NCI-H146 (cell line): ENCODE measurements around the gene PTPRZ1.

Source experiments
- DNase-seq: peaks from one replicate; lab custom pipeline; 2025; lab: John Stamatoyannopoulos, UW

PTPRZ1 gene

DNA sequence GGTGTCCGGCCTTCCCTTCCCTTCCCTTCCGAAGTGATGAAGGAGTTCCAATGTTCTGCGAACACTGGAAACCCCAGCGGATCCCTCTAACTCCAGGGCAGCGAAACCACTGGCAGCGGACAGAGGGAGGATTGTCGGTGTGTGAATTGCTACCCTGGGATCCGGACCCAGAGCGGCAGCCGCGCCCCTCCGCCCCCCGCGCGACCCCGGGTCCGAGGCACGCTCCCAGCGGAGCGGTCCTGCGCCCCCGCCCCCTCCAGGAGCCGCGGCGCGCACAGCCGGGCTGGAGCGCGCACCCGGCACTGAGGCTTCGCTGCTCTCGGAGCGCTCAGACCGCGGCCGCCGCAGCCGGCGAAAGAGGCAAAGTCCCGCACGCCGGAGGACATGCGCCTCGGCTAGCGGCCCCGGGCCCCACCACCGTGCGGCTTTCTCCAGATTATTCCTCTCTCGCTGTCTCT lies at the start of gene PTPRZ1:
Gene PTPRZ1 (plus strand): TSS at position 331 of the 458 bp plus-strand sequence. CDS start 339 bp downstream, outside the sequence.
- peak; percentile 80 for DNase-seq

DNA sequence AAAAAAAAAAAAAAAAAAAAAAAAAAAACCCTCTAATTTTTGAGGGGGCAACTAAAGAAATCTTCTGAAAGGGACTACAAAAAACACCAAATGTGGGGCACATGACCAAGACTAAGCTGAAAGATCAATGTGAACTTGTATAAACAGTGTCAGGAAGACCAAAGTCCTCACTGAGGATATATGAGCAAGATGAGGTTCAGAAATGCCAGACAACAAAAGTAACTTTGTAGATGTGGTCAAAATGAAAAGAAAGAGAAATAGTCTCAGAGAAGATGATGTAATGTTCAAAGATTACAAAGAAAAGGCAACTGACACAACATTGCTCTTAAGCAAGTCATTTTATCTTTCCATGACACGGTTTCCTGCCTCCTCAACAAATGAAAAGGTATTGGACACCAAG lies 48.7 kb upstream of the PTPRZ1 start:
- DNase-seq = no peak

GRCh38 chr7:121831351-121831750 lies 41.6 kb upstream of the PTPRZ1 start:
- peak; percentile 62 for DNase-seq

GRCh38 chr7:121831801-121832200 lies 41.2 kb upstream of the PTPRZ1 start:
- peak; percentile 94 for DNase-seq

DNA sequence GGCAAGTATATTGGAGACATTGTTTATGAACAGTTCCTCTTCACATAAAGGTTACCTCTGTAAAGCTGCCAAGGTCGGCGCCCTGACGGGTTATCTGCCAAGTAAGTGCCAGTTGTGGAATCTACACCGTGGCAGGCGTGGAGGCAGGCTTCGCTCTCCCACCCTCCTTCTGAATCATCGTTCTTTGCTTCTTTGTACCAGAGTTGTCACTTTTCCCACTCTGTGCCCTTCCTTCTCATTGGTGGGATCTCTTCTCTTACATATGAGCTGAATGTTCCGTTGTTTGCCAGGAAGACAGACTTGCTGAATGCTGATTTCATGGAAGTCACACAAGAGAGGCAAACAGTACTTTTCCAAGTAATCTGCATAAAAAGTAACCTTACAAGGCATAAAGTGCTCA lies 40.6 kb upstream of the PTPRZ1 start:
- DNase-seq = peak; percentile 85

GRCh38 chr7:121833991-121834390 lies 39.0 kb upstream of the PTPRZ1 start:
- no peak for DNase-seq

DNA sequence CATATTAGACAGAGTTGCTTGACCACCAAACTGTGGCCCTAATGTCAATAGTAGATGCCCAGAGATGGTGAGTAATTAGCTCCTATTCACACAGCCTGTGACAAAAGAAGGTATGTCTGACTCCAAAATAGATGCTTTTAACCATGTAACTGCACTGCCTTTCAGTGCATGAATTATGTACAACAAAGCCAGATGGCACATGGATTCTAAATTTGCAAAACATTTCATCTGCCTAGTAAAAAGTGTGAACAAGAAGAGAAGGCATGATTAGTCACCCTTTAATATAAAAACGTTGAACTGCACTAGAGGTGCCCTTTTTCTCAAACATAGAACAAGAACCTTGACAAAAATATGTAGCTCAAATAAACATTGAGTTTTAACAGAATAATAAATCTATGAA lies 35.5 kb upstream of the PTPRZ1 start:
- peak; percentile 26 for DNase-seq

DNA sequence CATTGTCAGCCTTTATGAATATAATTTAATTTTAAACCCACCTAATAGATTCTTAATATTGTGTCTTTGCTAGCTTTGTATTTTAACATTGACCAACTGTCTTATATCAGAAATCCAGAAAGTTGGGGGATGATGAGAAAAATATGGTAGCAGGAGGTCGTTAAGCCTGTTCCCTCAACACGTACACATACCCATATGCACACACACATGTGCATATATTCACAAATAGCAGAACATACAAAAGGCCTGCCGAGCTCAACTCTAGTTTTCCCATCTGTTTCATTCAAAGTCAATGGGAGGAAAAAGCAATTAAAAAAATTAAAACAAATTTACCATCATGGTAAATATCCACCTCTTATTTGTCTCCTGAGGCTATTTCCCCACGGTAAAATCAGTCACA lies 25.9 kb upstream of the PTPRZ1 start:
- no peak for DNase-seq

DNA sequence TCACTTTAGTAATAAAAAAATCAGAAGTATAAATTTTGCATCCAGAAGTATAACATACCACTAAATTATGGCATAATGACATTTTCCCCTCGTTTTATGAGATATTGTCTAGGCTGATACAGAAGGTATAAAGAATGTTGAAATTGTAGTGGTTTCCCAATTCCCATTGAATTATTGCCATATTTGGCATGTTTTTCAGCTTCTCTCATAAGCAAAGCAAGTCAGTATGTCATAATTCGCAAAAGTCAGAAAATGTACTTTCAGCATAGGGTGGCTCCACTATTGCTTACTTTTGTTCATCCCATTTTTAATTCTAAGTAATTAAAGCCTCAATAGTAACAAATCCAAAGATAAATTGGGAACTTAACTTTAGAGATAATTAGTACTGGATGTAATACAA lies 19.7 kb upstream of the PTPRZ1 start:
- DNase-seq = no peak

DNA sequence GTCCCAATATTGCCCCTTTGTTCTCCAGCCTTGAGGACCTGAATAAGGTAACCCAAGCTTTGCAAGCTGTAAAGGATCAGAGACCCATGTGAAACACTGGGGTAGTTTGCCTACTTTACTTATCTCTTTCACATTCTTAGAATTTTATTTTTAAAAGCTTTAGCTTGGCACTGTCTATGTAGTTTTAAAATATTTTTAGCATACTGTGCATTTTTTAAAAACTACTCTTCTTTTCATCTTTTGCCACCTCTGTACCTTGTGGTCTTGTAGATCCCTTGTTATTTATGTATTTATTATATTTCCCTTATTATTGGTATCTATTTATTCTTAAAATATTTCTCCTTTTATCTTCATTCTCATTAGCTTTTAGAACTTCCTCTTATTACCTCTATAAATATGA lies 12.0 kb upstream of the PTPRZ1 start:
- no peak for DNase-seq

GRCh38 chr7:121862591-121862990 lies 10.4 kb upstream of the PTPRZ1 start:
- no peak for DNase-seq

DNA sequence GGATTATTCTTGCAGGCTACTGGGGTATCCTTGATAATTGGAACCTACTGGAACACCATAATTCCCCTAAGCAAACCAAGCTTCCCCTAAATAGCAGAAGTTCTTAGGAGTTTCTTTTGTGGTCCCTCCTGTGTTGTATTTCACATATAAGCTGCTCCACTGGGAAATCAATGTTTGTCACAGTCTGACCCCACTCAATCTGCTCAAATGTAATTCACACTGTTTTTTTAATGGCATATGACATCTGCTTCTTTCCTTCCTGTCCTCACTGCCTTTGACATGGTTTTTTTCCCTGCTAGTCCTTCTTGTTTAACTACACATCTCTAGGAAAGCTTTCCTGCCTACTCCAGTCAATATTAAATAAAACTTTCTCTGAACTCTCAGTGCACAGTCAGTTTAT lies 1.8 kb upstream of the PTPRZ1 start:
- DNase-seq = no peak

DNA sequence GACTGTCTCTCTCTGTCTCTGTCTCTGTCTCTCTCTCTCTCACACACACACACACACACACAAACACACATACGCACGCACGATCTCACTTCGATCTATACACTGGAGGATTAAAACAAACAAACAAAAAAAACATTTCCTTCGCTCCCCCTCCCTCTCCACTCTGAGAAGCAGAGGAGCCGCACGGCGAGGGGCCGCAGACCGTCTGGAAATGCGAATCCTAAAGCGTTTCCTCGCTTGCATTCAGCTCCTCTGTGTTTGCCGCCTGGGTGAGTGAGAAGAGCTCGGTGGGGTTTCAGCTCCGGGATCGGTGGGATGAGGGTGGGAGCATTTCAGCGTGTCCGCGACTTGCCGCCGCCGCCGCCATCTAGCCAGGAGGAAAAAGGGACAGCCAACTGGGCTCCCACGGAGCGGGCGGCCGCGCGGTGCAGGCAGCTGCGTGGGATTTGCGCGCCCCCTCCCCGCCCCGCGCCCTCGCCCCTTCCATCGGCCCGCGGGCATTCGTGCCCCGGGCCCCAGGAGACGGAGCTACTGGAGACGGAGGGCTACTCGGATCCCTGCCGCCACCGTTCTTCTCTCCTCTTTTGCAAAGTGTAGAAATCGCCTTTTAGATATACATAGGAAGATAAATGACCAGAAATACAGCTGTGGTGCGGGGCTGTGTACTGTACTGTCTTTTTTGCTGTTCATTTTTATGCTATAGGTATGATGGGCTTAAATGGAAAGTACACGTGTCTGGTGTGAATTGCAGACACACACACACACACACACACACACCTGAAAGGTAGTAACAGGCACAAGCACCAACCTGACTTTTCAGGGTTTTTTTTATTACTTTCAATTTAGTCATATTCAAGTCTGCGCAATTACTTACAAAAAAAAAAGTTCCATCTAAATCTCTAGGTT lies 581 bp downstream of the PTPRZ1 start:
- DNase-seq = peak; percentile 69

DNA sequence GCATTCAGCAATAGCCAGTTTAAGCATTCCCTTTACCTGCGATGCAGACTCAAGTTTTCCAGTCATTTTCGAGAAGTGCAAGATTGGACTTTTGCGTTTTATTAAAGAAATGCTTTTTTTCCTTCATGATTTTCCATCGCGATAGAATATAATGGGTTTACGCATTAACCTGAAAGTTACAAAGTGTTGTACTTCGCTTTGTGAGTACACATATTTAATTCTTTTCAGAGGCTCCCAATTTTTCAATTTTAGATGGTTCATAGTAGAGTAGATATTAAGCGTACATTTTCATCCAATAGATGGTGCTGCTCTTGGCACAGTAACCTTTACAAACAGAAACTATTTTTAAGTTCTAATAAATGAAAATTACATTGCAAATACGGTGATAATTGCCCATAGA lies 1.3 kb downstream of the PTPRZ1 start:
- no peak for DNase-seq

DNA sequence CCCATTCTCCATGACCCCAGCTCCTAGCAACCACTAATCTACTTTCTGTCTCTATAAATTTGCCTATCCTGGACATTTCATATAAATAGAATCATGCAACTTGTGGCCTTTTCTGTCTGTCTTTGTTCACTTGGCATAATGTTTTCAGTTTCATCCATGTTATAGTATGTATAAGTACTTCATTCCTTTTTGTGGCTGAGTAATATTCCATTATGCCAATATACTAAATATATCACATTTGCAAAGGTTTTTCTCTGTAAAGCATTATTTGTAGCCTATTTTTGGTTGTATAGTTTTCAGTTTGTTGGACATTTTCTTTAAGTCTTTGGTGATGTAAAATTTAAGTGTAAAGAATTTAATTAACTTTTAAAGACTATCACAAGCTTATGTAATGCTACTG lies 2.2 kb downstream of the PTPRZ1 start:
- DNase-seq = no peak

DNA sequence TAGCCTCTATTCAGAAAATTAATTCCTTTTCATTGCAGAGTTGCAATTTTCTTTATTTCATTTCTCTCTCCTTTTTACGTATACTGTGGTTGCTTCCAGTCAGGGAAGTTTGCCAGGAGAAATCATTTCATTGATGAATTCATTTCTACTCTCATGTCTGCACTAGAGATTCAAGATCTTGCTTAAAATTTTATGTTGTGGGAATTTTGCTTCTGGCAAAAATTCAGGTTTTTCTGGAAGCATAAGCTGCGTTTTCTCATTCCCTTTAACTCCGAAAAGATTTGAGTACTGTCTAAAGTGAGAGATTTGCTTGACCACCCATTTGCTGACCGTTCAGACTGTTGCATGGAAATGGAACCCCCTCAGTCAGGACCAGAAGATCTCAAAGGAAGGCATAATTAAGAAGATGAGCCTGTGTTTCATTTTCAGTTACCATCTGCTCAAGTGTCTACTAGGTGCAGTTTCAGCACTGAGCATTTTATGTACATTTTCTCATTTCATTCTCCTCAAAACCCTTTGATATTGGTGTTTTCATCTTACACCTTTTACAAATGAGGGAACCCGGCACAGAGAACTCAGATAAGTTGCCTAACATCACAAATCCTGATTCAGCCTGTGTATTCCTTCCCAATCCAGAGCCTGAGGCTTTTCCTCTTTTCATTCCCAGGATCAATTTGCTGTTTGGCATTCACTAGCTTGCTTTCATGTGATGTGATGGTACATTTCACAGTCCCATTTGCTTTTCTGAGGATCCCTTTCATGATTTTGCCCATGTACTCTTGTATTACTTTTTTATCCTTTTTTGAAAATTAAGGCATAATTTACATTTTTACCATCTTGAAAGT lies 3.9 kb downstream of the PTPRZ1 start:
- no peak for DNase-seq

DNA sequence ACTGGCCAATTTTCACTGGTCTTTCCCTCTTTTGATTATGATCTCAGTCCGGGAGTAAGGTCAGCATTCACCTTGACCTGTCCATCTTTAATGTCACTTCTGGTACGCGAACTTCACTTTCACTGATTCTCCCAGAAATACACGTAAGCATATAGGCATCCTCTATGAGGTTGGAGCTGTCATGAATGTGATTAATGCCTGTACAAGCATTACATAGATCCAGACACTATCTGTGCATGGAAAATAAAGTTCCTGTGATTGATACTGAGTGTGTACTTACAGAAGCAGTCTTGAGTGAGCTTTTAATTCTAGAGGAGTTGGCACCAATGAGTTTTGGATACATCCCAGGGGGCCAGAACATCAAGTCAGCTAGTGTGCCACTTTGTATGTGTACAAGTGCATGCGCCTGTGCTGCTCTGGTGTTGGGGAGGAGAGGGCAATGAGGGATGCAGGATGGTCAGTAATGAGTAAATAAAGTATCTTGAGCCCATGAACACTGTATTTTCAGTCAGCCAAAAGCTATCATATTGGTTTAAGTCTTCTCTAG lies 6.0 kb downstream of the PTPRZ1 start:
- DNase-seq = no peak

DNA sequence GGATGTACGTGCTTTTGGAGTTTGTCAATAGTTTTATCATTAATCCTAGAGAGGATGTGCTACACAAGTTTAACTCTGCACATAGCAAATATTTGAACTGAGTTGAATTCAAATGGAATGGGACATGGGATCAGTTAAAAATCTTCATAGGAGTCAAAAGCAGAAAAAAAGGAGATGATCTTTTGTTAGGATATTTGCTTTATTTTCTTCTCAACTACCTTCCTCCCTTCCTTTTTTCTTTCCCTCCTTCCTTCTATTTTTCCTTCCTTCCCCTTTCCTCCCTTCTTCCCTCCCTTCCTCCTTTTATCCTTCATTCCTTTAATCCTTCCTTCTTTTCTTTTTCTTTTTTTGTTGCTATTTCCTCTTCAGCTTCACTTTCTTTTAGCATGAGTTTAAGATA lies 6.6 kb downstream of the PTPRZ1 start:
- DNase-seq = no peak

DNA sequence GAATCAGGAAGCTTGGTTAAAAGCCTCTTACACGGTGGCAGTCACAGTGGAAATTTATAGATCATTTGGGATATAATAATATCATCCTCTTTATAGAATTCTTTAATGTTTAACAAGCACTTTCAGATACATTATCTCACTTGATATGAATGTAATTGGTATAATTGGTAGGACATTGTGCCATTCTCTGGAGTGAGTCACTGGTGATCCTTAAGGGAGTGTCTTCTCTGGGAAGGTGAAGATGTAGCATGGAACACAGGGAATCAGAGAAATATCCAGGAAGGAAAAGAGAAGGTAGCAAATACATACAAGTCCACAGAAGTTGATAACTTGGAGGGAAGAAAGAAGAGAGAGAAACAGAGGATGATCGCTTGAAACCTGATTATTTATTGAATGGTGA lies 9.8 kb downstream of the PTPRZ1 start:
- DNase-seq = peak; percentile 33

DNA sequence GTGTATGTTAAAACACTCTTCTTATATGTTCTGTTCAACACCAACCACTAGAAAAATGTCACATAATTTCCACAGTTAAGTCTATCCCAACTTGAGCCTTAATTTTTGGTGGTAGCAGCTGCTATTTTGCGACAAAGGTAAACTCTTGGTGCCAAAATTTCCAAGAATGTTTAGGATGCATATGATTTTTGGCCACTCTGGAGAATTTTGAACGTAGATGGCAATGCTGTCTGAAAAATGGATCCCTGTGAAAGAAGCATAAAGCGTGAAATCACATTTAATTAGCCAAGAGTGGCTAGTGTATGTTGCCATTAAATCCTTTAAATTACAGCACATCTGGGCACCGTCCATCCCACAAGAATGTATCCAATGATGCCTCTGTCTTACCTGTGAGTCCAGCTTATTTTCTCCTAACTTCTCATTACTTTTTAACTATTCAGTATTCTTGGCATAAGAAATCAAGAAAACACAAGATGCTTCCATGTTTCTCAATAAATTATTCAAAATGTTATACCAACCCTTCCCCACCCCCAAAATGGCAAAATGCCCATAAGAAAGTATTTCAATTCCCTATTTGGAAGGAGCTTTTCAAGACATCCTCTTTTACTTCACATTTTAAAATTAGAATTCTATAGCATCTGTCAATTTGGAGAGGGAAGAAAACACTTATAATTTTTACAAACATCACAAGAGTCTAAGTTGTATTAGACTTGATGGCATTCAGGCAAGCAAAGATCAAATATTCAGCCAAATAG lies 12.4 kb downstream of the PTPRZ1 start:
- DNase-seq = no peak

- DNase-seq = no peak
These were observed 14.7 kb downstream of the PTPRZ1 start for GRCh38 chr7:121887634-121888033.

DNA sequence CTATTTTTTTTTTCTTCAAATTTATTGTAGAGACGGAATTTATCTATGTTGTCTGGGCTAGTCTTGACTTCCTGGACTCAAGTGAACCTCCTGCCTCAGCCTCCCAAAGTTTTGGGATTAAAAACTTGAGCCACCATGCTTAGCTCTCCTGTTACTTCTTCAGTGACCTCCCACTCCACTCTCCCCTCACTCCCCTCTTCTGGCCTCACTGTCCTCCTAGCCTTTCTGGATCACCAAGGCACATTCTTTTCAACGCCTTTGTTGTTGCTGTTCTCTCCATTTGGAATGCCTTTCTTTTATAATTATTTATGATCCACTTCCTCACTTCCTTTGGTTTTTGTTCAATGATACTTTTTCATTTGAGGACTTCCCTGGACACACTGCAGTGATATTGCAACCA lies 17.9 kb downstream of the PTPRZ1 start:
- no peak for DNase-seq
